ENCODE measurements around the gene P2RY6. TPM values are rescaled to one million over a fixed set of nuclear protein-coding genes. Genes with fewer than 3 reads are reported as not detected.
"Not testable (repeated sequence)": the region's sequence is repeated elsewhere in the genome, so short reads cannot be mapped to it uniquely, and the experiment has no call there.

P2RY6 gene
- polyA plus RNA-seq, 2 of the 4 experiments (the other 2 are of a cell fraction): 6.8 to 8.8 TPM

DNA sequence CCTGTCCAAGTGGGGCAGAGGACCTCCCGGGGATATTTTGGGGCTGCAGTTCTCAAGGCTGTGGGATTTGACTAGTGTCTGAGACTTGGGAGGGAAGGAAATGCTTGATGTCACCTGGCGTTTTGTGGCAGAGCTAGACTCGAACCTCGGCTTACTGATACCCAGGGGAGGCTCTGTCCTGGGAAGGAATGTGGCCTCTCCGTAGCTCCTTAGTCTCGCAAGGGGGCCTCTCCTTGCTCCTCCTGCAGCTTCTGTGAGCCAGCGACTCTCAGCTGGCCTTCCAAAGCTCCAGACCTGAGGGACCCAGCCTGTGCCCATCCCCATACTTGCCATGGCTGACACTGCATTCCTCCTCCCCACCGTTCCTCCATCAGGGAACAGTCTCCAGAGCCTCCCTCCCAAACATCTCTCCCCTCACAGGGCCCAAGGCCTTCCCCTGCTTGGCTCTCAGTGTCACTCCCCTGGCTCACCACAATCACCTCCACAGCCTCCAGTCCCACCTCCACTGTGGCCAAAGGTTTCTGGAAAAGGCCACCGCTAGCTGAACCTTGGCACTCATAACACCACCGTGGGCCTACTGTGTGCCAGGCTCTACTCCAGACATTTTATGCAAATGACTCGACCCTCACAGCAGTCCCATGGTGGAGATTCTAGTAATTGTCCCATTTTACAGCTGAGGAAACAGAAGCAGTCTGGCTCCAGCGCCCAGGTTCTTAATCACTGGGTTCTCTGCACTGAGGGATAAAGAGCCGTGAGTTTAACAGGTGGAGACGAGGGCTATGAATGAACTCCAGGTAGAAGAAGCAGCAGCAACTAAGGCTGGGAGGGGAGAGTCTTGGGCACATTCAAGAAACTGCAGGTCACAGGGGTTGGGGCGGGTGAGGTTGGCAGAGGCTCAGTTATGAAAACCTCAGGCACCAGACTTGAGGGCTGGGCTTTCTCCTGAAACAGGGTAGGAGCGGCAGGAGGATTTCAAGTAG, 42.0 kb upstream of the P2RY6 start:
- Histone ChIP-seq H3K4me2 (no peak overlapping the region), H3K9me3 (no peaks in the 10 kb centered on the region), H3K4me3 (no peak overlapping the region), H3K27ac (no peak overlapping the region; a peak in 1 of 6 replicates), H3K4me1 (no peaks in the 10 kb centered on the region)
- WGBS (ENCODE audit: missing lambda C conversion rate): 77% methylated on average over 16 of the region's 16 CpGs
- no peak for DNase-seq (ENCODE audit: low read depth in 1 of 2, low spot score in 1 of 2)
- ChIA-PET CTCF (interaction anchor here (0.9 to 9.5 kb wide), 4 partner anchors 10 to 58 kb away, joined by 3 to 45 read pairs (median 6); no protein-coding TSS in a partner anchor), POLR2A (no interaction called here)
- TF ChIP-seq MYC (IDR thresholded peaks at IDR 0.05; ENCODE audit: borderline replicate concordance, low read length) (no peak), ZNF302 (CRISPR knock-in tag; IDR thresholded peaks at IDR 0.05) (no peak), EHF (CRISPR knock-in tag; IDR thresholded peaks at IDR 0.05) (no peak), ZC3H11A (IDR thresholded peaks at IDR 0.05) (no peak), NPAS2 (CRISPR knock-in tag; IDR thresholded peaks at IDR 0.05; ENCODE audit: borderline replicate concordance) (no peak), PHF8 (IDR thresholded peaks at IDR 0.05; ENCODE audit: borderline replicate concordance, low read depth) (no peak), CBX2 (IDR thresholded peaks at IDR 0.05; ENCODE audit: borderline replicate concordance, low read depth) (no peak), CBX8 (IDR thresholded peaks at IDR 0.05) (no peak), MAZ (IDR thresholded peaks at IDR 0.05; ENCODE audit: borderline replicate concordance, low read depth, low read length) (no peak), RARB (CRISPR knock-in tag; IDR thresholded peaks at IDR 0.05) (no peak)
- TF ChIP-seq, protein P1, sequence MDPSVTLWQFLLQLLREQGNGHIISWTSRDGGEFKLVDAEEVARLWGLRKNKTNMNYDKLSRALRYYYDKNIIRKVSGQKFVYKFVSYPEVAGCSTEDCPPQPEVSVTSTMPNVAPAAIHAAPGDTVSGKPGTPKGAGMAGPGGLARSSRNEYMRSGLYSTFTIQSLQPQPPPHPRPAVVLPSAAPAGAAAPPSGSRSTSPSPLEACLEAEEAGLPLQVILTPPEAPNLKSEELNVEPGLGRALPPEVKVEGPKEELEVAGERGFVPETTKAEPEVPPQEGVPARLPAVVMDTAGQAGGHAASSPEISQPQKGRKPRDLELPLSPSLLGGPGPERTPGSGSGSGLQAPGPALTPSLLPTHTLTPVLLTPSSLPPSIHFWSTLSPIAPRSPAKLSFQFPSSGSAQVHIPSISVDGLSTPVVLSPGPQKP (IDR thresholded peaks at IDR 0.05; ENCODE audit: low read depth, low read length): no peak
- TF ChIP-seq, protein P2, sequence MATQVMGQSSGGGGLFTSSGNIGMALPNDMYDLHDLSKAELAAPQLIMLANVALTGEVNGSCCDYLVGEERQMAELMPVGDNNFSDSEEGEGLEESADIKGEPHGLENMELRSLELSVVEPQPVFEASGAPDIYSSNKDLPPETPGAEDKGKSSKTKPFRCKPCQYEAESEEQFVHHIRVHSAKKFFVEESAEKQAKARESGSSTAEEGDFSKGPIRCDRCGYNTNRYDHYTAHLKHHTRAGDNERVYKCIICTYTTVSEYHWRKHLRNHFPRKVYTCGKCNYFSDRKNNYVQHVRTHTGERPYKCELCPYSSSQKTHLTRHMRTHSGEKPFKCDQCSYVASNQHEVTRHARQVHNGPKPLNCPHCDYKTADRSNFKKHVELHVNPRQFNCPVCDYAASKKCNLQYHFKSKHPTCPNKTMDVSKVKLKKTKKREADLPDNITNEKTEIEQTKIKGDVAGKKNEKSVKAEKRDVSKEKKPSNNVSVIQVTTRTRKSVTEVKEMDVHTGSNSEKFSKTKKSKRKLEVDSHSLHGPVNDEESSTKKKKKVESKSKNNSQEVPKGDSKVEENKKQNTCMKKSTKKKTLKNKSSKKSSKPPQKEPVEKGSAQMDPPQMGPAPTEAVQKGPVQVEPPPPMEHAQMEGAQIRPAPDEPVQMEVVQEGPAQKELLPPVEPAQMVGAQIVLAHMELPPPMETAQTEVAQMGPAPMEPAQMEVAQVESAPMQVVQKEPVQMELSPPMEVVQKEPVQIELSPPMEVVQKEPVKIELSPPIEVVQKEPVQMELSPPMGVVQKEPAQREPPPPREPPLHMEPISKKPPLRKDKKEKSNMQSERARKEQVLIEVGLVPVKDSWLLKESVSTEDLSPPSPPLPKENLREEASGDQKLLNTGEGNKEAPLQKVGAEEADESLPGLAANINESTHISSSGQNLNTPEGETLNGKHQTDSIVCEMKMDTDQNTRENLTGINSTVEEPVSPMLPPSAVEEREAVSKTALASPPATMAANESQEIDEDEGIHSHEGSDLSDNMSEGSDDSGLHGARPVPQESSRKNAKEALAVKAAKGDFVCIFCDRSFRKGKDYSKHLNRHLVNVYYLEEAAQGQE (IDR thresholded peaks at IDR 0.05): no peak
- no peak for ATAC-seq
- no peak for FAIRE-seq

DNA sequence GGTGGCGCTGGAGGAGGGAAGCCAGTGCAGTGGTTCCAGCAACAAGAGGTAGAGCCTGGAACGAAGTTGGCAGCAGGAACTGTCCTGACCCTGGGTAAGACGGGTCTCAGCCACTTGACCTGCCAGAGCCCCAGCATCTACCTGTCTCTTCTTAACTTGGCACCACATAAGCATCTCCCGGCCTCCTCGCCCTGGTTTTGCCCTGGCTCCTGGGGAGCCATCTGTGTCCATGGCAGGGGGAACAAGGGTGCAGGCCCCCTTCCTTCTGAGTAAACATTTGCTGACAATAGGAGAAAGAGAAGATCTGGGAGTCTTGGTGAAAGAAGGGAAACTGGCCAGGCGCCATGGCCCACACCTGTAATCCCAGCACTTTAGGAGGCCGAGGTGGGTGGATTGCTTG, 41.2 kb upstream of the P2RY6 start:
- Histone ChIP-seq H3K9me3 (no peaks in the 10 kb centered on the region), H3K4me1 (no peaks in the 10 kb centered on the region), H3K4me2 (no peak overlapping the region), H3K27ac (no peak overlapping the region), H3K4me3 (no peak overlapping the region)
- 96% methylated on average over 5 of the region's 7 CpGs for WGBS (ENCODE audit: missing lambda C conversion rate)
- ChIA-PET CTCF (interaction anchor here (1.4 to 9.5 kb wide), 3 partner anchors 11 to 14 kb away, joined by 3 to 45 read pairs (median 8); no protein-coding TSS in a partner anchor), POLR2A (interaction anchor here (0.7 kb wide), 1 partner anchor 18 kb away, joined by 4 read pairs; no protein-coding TSS in a partner anchor)
- ATAC-seq: no peak
- TF ChIP-seq CBX2 (IDR thresholded peaks at IDR 0.05; ENCODE audit: borderline replicate concordance, low read depth) (no peak), MAFK (IDR thresholded peaks at IDR 0.05; ENCODE audit: partially characterized antibody) (no peak), JUNB (IDR thresholded peaks at IDR 0.05) (no peak), TFCP2L1 (CRISPR knock-in tag; IDR thresholded peaks at IDR 0.05) (no peak), RCOR1 (IDR thresholded peaks at IDR 0.05; ENCODE audit: low read depth, low read length) (no peak), MYC (IDR thresholded peaks at IDR 0.05; ENCODE audit: borderline replicate concordance, low read length) (no peak), ZSCAN20 (CRISPR knock-in tag; IDR thresholded peaks at IDR 0.05) (no peak)
- TF ChIP-seq, protein P3, sequence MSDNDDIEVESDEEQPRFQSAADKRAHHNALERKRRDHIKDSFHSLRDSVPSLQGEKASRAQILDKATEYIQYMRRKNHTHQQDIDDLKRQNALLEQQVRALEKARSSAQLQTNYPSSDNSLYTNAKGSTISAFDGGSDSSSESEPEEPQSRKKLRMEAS (IDR thresholded peaks at IDR 0.05): no peak
- FAIRE-seq: no peak
- DNase-seq (ENCODE audit: low read depth in 1 of 2, low spot score in 1 of 2): no peak

DNA sequence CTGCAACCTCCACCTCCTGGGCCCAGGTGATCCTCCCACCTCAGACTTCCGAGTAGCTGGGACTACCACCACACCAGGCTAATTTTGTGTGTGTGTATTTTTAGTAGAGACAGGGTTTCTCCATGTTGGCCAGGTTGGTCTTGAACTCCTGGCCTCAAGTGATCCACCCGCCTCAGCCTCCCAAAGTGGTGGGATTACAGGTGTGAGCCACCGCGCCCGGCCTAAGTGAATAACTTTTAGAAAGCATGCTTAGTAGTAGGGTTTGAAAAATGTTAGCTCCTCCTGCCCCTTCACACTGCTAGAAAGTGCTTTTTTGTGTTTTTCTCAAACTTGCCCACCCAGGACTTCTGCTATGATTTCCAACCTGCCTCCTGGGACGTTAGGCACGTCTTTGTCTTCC, 39.7 kb upstream of the P2RY6 start:
- POLR2A ChIA-PET; H3K27ac ChIP-seq; H3K4me2 ChIP-seq; H3K4me1 ChIP-seq; FAIRE-seq; H3K9me3 ChIP-seq; DNase-seq (ENCODE audit: low read depth in 1 of 2, low spot score in 1 of 2); H3K4me3 ChIP-seq; ATAC-seq: not testable (repeated sequence)
- CTCF ChIA-PET: interaction anchor here (2.1 to 9.5 kb wide), 5 partner anchors 9 to 102 kb away, joined by 7 to 56 read pairs (median 42); no protein-coding TSS in a partner anchor
- 95% methylated on average over 7 of the region's 7 CpGs for WGBS (ENCODE audit: missing lambda C conversion rate)
